Loucy (cell line): Measurements from ENCODE around the gene PCMT1.

ENCODE experiments used
- CTCF ChIP-seq: fragments of 200-600 bp; sonication (generic); conservative IDR thresholded peaks from 2 replicates; pipeline ENCODE4 v1.5.1; 2014; ENCODE audit warnings: mild to moderate bottlenecking, antibody characterized with exemption, low read length
- EZH2phosphoT487 ChIP-seq: fragments of 200-600 bp; IDR thresholded peaks from 2 replicates; pipeline ENCODE4 v1.6.1; 2018; ENCODE audit warnings: antibody characterized with exemption, mild to moderate bottlenecking, moderate library complexity, borderline replicate concordance

DNA sequence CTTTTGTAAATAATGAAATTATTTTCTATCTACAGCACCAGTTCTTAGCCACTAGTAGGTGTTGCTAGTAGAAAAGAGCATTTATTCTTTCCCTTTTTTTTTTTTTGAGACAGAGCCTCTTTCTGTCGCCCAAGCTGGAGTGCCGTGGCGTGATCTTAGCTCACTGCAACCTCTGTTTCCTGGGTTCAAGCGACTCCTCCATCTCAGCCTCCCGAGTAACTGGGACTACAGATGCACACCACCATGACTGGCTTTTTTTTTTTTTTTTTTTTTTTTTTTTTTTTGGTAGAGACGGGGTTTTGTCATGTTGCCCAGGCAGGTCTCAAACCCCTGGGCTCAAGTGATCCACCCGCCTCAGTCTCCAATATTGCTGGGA lies 6.7 kb downstream of the PCMT1 start:
- TF ChIP-seq CTCF (no peak), EZH2phosphoT487 (no peak)
